CD14-positive monocyte (primary cell): Measurements from ENCODE around the gene NNMT. TPM values are rescaled to one million over a fixed set of nuclear protein-coding genes. Genes with fewer than 3 reads are reported as not detected.

Experiments
- DNase-seq, 3 donors: peaks; one replicate each; pipeline ENCODE4 v3.0.0-alpha.2; 2011 to 2022
- H2AFZ ChIP-seq: 2 replicates; pipeline ENCODE4 v1.6.0; 2012; ENCODE audit warnings: mild to moderate bottlenecking, low read depth, low read length, inconsistent platforms; ENCODE audit not compliant: insufficient read depth, poor library complexity, severe bottlenecking
- H3K27ac ChIP-seq, 2 donors: 1 replicate in 1 of 2; 2 replicates in 1 of 2; pipeline ENCODE4 v1.5.1; 2012 to 2013; ENCODE audit warnings: low read length in 2 of 2, control low read depth in 1 of 2, inconsistent platforms in 1 of 2, low read depth in 1 of 2, mild to moderate bottlenecking in 1 of 2
- H3K27me3 ChIP-seq, 2 donors: one replicate each; pipeline versions ENCODE4 v1.6.0 to v1.6.1; 2011 to 2013; ENCODE audit warnings: low read length in 2 of 2; ENCODE audit not compliant: control insufficient read depth in 2 of 2, insufficient read depth in 2 of 2
- H3K36me3 ChIP-seq, 2 donors: replicated peaks in 1 of 2; 1 replicate in 1 of 2; 2 replicates in 1 of 2; pipeline versions ENCODE4 v1.5.1 to v1.6.1; 2012 to 2013; ENCODE audit warnings: low read length in 2 of 2, control low read depth in 1 of 2, inconsistent platforms in 1 of 2, mild to moderate bottlenecking in 1 of 2; ENCODE audit not compliant: insufficient read depth in 2 of 2, control insufficient read depth in 1 of 2
- H3K4me1 ChIP-seq, 2 donors: 1 replicate in 1 of 2; 2 replicates in 1 of 2; pipeline versions ENCODE4 v1.5.1 to v1.6.1; 2012 to 2013; ENCODE audit warnings: low read length in 2 of 2, control low read depth in 1 of 2, inconsistent platforms in 1 of 2, mild to moderate bottlenecking in 1 of 2, moderate library complexity in 1 of 2; ENCODE audit not compliant: insufficient read depth in 2 of 2, control insufficient read depth in 1 of 2
- H3K4me2 ChIP-seq: replicated peaks from 2 replicates; pipeline ENCODE3; 2012; ENCODE audit warnings: low read length, moderate library complexity, mild to moderate bottlenecking; ENCODE audit not compliant: poor library complexity, severe bottlenecking; ENCODE audit errors: extremely low read depth
- H3K4me3 ChIP-seq, 3 experiments: fragments of 200-600 bp in 1 of 3; sonication (generic) in 1 of 3; replicated peaks in 1 of 3; 1 replicate in 2 of 3; 2 replicates in 1 of 3; pipeline ENCODE4 v1.5.1; 2011 to 2013; ENCODE audit warnings: low read length in 3 of 3, mild to moderate bottlenecking in 3 of 3, control low read depth in 2 of 3, low read depth in 2 of 3, inconsistent platforms in 1 of 3, moderate library complexity in 1 of 3
- H3K79me2 ChIP-seq: 2 replicates; pipeline ENCODE4 v1.6.0; 2012; ENCODE audit warnings: mild to moderate bottlenecking, control low read depth, inconsistent platforms, low read length, moderate library complexity; ENCODE audit not compliant: insufficient read depth
- H3K9ac ChIP-seq: 2 replicates; pipeline ENCODE4 v1.6.0; 2017; ENCODE audit warnings: low read length, mild to moderate bottlenecking; ENCODE audit not compliant: insufficient read depth, poor library complexity, severe bottlenecking
- H3K9me3 ChIP-seq, 2 donors: replicated peaks in 1 of 2; 1 replicate in 1 of 2; 2 replicates in 1 of 2; pipeline versions ENCODE4 v1.5.1 to v1.6.1; 2012 to 2013; ENCODE audit warnings: low read length in 2 of 2, control low read depth in 1 of 2; ENCODE audit not compliant: control insufficient read depth in 1 of 2, insufficient read depth in 1 of 2
- H4K20me1 ChIP-seq: 2 replicates; pipeline ENCODE4 v1.6.0; 2012; ENCODE audit warnings: mild to moderate bottlenecking, low read length, control low read depth, moderate library complexity; ENCODE audit not compliant: insufficient read depth
- H3K27ac Mint-ChIP-seq, 7 donors: one replicate each; pipeline ENCODE4 v1.8.0; 2020; ENCODE audit warnings: mild to moderate bottlenecking in 7 of 7, mixed read lengths in 7 of 7, moderate library complexity in 6 of 7, inconsistent platforms in 2 of 7
- H3K27me3 Mint-ChIP-seq, 3 donors: one replicate each; pipeline ENCODE4 v1.8.0; 2021 to 2022; ENCODE audit warnings: low read depth in 3 of 3, mild to moderate bottlenecking in 3 of 3, mixed read lengths in 3 of 3, moderate library complexity in 3 of 3, inconsistent platforms in 1 of 3
- H3K36me3 Mint-ChIP-seq, 2 donors: one replicate each; pipeline ENCODE4 v1.8.0; 2020; ENCODE audit warnings: mixed read lengths in 2 of 2, inconsistent platforms in 1 of 2, mild to moderate bottlenecking in 1 of 2
- H3K4me1 Mint-ChIP-seq: one replicate; pipeline ENCODE4 v1.8.0; 2020; ENCODE audit warnings: mild to moderate bottlenecking, mixed read lengths
- H3K4me3 Mint-ChIP-seq, 2 donors: one replicate each; pipeline ENCODE4 v1.8.0; 2020; ENCODE audit warnings: mild to moderate bottlenecking in 2 of 2, mixed read lengths in 2 of 2, moderate library complexity in 1 of 2
- H3K9me3 Mint-ChIP-seq, 7 donors: one replicate each; pipeline ENCODE4 v1.8.0; 2020 to 2022; ENCODE audit warnings: mixed read lengths in 7 of 7, mild to moderate bottlenecking in 6 of 7, moderate library complexity in 6 of 7, inconsistent platforms in 2 of 7
- CTCF ChIP-seq: fragments of 200-600 bp; IDR thresholded peaks from one replicate; pipeline ENCODE4 v1.8.0; 2022; ENCODE audit warnings: antibody characterized with exemption, mild to moderate bottlenecking
- WGBS: methylation state at CpG from one replicate; pipeline ENCODE4 v1.1.5; 2013; ENCODE audit warnings: missing lambda C conversion rate; ENCODE audit not compliant: insufficient coverage; 5-methylcytosine and 5-hydroxymethylcytosine counted together
- intact Hi-C, 2 donors: fragments of 100-400 bp; cut with micrococcal nuclease; formaldehyde crosslinking; loops; one replicate each; pipeline versions ENCODE4 v1.15.0 to v1.15.1; 2023
- polyA plus RNA-seq, 3 donors: library from polyadenylated mRNA; depleted of rRNA in 1 of 3; unstranded in 2 of 3; stranded (reverse) in 1 of 3; fragments of 300-500 nt in 2 of 3; fragments of >200 nt in 1 of 3; fragmentation: Illumina TruSeq in 2 of 3; gene quantifications; 1 replicate in 2 of 3; 2 replicates in 1 of 3; pipeline ENCODE4 v1.2.3, GENCODE V29; 2012 to 2021

NNMT gene
- polyA plus RNA-seq, 3 donors: not detected

- no peaks in the 10 kb centered on the region for H3K9me3 ChIP-seq
- no peaks in the 10 kb centered on the region for H3K4me1 ChIP-seq
- intact Hi-C loops: no loop called here
- Mint-ChIP-seq H3K27me3 (peaks cover 3 to 11% (median 4%) of the 10 kb centered on the region in 3 donors), H3K4me1 (peaks cover 7% of the 10 kb centered on the region), H3K9me3 (no peaks in the 10 kb centered on the region), H3K36me3 (no peaks in the 10 kb centered on the region), H3K27ac (no peak overlapping the region), H3K4me3 (no peak overlapping the region)
- H3K79me2 ChIP-seq: no peaks in the 10 kb centered on the region
- H3K27me3 ChIP-seq: peaks cover 0 to 3% of the 10 kb centered on the region in 2 donors
- H2AFZ ChIP-seq: no peak overlapping the region
- no peak for TF ChIP-seq CTCF
- H3K4me2 ChIP-seq: no peak overlapping the region
- H4K20me1 ChIP-seq: no peaks in the 10 kb centered on the region
- no peaks in the 10 kb centered on the region for H3K36me3 ChIP-seq
- no peak overlapping the region for H3K4me3 ChIP-seq
- no peak overlapping the region for H3K27ac ChIP-seq
- no peak overlapping the region for H3K9ac ChIP-seq
- WGBS: 67% methylated on average over 1 of the region's 4 CpGs
- no peak for DNase-seq
These were observed 22.2 kb downstream of the NNMT start for GRCh38 chr11:114318361-114318760.

- Histone ChIP-seq H2AFZ (no peak overlapping the region), H3K9ac (no peak overlapping the region), H3K4me2 (no peak overlapping the region), H3K27ac (no peak overlapping the region), H3K4me1 (no peaks in the 10 kb centered on the region), H3K4me3 (no peak overlapping the region), H3K27me3 (peaks cover 0 to 3% of the 10 kb centered on the region in 2 donors), H3K9me3 (no peaks in the 10 kb centered on the region), H4K20me1 (no peaks in the 10 kb centered on the region), H3K36me3 (no peaks in the 10 kb centered on the region), H3K79me2 (no peaks in the 10 kb centered on the region)
- Mint-ChIP-seq H3K4me3 (no peak overlapping the region), H3K27ac (no peak overlapping the region), H3K9me3 (peaks cover 0 to 2% (median 0%) of the 10 kb centered on the region in 7 donors), H3K27me3 (peaks cover 3 to 11% (median 4%) of the 10 kb centered on the region in 3 donors), H3K36me3 (no peaks in the 10 kb centered on the region), H3K4me1 (peaks cover 7% of the 10 kb centered on the region)
- DNase-seq: no peak
- WGBS: 80% methylated on average over 1 of the region's 5 CpGs
- intact Hi-C loops: no loop called here
- no peak for TF ChIP-seq CTCF
These were observed 23.6 kb downstream of the NNMT start for GRCh38 chr11:114319716-114320328.
